KOPT-K1 (cell line): Measurements from ENCODE around the gene CDCA4.

Experiments
- H3K27ac ChIP-seq: fragments of 200-600 bp; sonication (generic); 2 replicates; pipeline ENCODE4 v1.5.1; 2016; ENCODE audit warnings: antibody characterized with exemption, mild to moderate bottlenecking, low read depth, low read length; ENCODE audit not compliant: poor library complexity, severe bottlenecking
- H3K36me3 ChIP-seq: fragments of 200-600 bp; sonication (generic); 2 replicates; pipeline ENCODE4 v1.5.1; 2017; ENCODE audit warnings: antibody characterized with exemption, mild to moderate bottlenecking, low read length, moderate library complexity; ENCODE audit not compliant: insufficient read depth
- H3K9me3 ChIP-seq: fragments of 200-600 bp; sonication (generic); 2 replicates; pipeline ENCODE4 v1.5.1; 2017; ENCODE audit warnings: antibody characterized with exemption, low read length, mild to moderate bottlenecking; ENCODE audit not compliant: insufficient read depth, poor library complexity, severe bottlenecking

The CDCA4 gene

GRCh38 chr14:105061428-105062047, 40.7 kb upstream of the CDCA4 start:
- Histone ChIP-seq H3K9me3 (no peaks in the 10 kb centered on the region), H3K36me3 (no peaks in the 10 kb centered on the region), H3K27ac (peak overlapping the region; percentile 49)

- Histone ChIP-seq H3K27ac (peak overlapping the region; percentile 49), H3K36me3 (no peaks in the 10 kb centered on the region), H3K9me3 (no peaks in the 10 kb centered on the region)
These were observed 40.0 kb upstream of the CDCA4 start for GRCh38 chr14:105060751-105061427.

DNA sequence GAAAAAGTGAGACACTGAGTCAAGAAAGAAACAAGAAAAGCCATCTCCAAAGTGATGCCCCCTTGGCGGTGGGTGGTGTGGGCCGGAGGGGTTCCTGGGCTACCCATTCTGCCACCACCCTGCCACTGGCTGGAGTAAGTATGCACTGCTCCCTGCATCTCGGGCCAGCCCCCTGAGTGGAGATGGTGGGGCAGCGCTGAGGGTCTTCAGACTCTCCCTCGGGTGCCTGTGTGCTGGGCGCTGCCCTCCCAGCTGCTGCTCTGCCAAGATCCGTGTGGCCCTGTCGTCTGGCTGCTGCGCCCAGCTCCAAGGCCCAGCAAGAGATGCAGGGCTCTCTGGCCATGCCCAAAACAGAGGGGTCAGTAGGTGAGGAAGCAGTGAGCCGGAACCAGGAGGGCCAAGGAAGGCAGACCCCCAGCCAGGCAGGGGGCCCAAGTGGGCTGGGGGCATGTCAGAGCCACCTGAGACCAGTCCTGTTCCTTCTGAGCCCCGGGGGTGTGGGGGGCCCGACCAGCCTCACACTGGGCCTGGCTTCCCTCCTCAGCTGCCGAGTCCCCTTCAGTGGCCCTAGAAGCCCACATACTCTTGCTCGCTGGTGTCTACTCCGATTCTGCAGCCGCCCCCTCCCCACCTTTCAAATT, 39.2 kb upstream of the CDCA4 start:
- no peak overlapping the region for H3K27ac ChIP-seq

DNA sequence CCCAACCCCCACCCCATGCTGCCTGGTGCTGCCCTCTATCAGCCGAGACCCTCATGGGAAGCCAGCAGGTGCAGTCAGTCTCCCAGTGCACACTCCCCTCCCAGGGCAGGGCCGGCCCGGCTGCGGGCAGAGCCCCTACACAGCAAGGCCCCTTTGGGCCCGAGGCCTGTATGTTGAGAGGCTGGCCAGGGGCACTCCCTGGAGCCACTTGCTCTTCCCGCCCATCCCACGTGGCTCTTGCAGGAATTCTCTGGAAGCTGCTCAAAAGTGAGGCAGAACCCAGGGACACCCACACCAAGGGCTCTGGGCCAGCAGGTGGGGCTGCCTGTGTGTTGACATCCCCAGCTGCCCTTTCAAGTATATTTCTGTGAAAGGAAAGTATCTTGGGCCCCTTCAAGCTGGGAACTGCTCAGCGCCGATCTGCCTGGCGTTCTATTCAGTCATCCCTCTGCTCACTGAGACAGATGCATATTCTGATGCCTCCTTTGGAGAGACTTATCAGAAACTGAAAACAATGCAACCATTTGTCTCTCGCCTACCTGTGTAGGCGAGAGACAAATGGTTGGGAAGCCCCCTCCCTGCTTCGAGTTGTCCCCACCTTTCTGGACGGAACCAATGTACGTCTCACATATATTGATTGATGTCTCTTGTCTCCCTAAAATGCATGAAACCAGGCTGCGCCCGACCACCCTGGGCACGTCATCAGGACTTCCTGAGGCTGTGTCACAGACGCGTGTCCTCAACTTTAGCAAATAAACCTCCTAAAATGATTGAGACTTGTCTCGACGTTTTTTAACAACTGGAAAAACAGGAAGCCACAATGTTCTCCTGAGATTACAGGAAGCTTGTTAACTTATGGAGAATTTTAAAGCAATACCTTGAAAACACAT, 38.4 kb upstream of the CDCA4 start:
- H3K36me3 ChIP-seq = no peaks in the 10 kb centered on the region
- H3K27ac ChIP-seq = no peak overlapping the region
- H3K9me3 ChIP-seq = no peaks in the 10 kb centered on the region

More for the DNA sequence above, 39.2 kb upstream of the CDCA4 start:
- H3K9me3 ChIP-seq = no peaks in the 10 kb centered on the region
- H3K36me3 ChIP-seq = no peaks in the 10 kb centered on the region

- Histone ChIP-seq H3K36me3 (no peaks in the 10 kb centered on the region), H3K9me3 (no peaks in the 10 kb centered on the region), H3K27ac (no peak overlapping the region)
These were observed 37.7 kb upstream of the CDCA4 start for GRCh38 chr14:105058521-105059034.

DNA sequence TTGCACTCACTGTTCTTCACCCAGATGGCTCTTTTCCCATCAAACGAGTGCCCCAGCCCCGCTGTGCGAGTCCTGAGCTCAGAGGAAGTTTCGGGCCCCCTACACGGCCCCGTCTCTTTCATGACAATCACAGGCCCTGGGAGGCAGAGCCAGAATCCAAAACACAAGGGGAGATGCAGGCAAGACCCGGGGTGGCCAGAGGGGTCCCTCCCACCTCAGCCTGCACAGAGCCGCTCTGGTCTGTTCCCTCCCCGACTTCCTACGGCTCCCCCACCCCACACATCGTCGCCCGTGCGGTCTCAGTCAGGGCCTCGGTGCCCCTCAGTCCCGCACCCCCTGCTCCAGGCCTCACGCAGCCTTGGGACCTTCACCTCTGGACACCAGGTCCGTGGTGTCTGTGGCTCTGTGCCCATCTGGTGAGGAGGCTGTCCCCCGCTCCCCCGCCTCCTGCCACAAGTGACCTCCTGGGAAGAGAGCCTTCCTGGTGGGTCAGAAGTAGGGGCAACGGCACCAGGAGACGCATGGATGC, 35.5 kb upstream of the CDCA4 start:
- H3K36me3 ChIP-seq = no peaks in the 10 kb centered on the region
- H3K9me3 ChIP-seq = no peaks in the 10 kb centered on the region
- no peak overlapping the region for H3K27ac ChIP-seq

DNA sequence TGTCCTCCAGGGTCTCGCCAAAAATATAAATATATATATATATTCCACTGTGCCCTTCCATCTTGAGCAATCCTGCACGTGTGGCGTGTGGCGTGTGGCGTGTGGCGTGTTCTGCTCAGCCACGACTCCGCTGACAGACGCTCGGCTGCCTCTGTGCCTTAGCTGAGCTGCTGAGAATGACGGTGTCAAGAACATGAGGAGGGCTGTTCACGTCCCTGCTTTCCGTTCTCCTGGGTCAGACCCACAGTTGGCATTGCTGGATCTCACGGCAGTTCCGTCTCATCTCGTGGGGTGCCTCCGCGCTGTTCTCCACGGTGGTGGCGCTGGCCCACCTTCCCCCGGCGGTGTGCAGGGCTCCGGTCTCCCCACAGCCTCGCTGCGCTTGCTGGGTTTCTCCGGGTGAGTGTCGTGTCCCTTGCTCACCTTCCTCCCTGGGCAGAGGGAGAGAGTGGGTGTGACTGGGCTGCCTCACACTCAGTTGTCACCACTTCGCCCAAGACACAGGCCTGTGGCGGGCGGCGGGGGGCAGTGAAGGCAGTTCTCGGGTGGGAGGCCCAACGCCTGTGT, 34.9 kb upstream of the CDCA4 start:
- Histone ChIP-seq H3K36me3 (no peaks in the 10 kb centered on the region), H3K27ac (no peak overlapping the region), H3K9me3 (no peaks in the 10 kb centered on the region)

GRCh38 chr14:105055334-105055733, 34.5 kb upstream of the CDCA4 start:
- H3K36me3 ChIP-seq = no peaks in the 10 kb centered on the region
- H3K9me3 ChIP-seq = no peaks in the 10 kb centered on the region
- H3K27ac ChIP-seq = no peak overlapping the region

- Histone ChIP-seq H3K9me3 (no peaks in the 10 kb centered on the region), H3K27ac (no peak overlapping the region), H3K36me3 (no peaks in the 10 kb centered on the region)
These were observed 33.1 kb upstream of the CDCA4 start for GRCh38 chr14:105053996-105054395.

- Histone ChIP-seq H3K27ac (no peak overlapping the region), H3K36me3 (no peaks in the 10 kb centered on the region), H3K9me3 (no peaks in the 10 kb centered on the region)
These were observed 32.5 kb upstream of the CDCA4 start for GRCh38 chr14:105053421-105053820.

DNA sequence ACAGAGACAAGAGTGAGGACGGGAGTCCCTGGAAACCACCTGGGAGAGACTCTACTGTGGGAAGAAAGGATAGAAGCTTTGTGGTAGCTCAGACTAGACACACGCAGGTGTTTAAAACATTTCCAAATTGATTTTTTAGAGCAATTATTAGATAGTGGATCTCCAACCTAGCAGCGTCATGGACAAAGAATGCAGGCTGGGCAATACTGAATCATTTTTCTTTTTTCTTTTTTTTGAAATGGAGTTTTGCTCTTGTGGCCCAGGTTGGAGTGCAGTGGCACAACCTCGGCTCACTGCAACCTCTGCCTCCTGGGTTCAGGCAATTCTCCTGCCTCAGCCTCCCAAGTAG, 31.2 kb upstream of the CDCA4 start:
- Histone ChIP-seq H3K27ac (no peak overlapping the region), H3K9me3 (no peaks in the 10 kb centered on the region), H3K36me3 (no peaks in the 10 kb centered on the region)

DNA sequence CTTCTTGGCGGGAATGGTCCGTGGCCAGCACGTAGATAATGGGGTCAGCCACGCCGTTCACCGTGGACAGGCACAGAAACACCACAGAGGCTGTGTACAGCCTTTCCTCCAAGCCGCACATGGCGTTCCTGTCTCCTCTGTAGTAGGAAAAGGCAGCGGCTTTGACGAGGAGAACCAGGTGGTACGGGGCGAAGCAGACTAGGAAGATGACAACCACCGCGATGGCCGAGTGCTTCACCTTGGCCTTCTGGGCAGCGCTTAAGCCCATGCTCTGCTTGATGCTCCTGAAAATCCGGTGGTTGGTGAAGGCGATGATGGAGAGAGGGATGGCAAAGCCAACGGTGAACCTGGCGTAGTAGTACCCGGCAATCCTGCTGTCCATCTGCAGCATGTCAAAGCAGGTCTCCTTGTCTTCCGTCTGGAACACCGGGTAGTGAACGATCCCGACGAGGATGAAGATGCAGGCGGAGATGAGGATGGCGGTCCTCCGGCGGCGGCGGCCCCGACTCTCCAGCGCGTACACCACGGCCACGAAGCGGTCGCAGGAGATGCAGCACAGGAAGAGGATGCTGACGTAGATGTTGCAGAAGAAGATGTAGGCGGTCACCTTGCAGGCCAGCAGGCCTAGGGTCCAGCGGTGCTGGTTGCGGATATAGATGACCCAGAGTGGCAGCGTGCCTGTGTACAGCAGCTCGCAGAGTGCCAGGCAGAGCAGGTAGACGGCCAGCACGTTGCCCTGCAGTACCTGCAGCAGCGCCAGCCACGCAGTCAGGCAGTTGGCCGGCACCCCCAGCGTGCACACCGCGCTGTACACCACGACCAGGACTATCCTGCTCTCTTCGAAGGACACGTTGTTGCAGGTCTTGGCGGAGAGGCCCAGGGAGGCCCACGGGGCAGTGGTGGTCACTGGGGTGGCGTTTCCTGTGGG, 30.6 kb upstream of the CDCA4 start:
- Histone ChIP-seq H3K36me3 (no peaks in the 10 kb centered on the region), H3K27ac (no peak overlapping the region), H3K9me3 (no peaks in the 10 kb centered on the region)

- Histone ChIP-seq H3K9me3 (no peaks in the 10 kb centered on the region), H3K27ac (no peak overlapping the region), H3K36me3 (no peaks in the 10 kb centered on the region)
These were observed 29.6 kb upstream of the CDCA4 start for GRCh38 chr14:105050551-105050897.
